ENCODE measurements around the gene RPS10.

DNA sequence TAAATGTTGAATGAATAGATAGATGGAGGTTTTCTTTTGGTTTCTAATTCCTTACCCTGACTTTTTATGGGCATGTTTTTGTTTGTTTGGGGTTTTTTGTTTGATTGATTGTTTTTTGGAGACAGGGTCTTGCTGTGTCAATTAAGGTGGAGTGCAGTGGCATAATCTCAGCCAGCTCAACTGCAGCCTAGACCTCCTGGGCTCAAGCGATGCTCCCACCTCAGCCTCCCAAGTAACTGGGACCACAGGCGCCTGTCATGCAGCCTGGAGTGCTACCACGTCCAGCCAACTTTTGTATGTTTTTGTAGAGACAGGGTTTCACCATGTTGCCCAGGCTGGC lies 31.9 kb downstream of the RPS10 start:
- TF ChIP-seq, protein P1, sequence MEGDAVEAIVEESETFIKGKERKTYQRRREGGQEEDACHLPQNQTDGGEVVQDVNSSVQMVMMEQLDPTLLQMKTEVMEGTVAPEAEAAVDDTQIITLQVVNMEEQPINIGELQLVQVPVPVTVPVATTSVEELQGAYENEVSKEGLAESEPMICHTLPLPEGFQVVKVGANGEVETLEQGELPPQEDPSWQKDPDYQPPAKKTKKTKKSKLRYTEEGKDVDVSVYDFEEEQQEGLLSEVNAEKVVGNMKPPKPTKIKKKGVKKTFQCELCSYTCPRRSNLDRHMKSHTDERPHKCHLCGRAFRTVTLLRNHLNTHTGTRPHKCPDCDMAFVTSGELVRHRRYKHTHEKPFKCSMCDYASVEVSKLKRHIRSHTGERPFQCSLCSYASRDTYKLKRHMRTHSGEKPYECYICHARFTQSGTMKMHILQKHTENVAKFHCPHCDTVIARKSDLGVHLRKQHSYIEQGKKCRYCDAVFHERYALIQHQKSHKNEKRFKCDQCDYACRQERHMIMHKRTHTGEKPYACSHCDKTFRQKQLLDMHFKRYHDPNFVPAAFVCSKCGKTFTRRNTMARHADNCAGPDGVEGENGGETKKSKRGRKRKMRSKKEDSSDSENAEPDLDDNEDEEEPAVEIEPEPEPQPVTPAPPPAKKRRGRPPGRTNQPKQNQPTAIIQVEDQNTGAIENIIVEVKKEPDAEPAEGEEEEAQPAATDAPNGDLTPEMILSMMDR (conservative IDR thresholded peaks at IDR 0.05; ENCODE audit: low read length) = no peak
- TF ChIP-seq EZH2phosphoT487 (IDR thresholded peaks at IDR 0.05; ENCODE audit: borderline replicate concordance) = no peak

Data from Loucy (cell line).